ENCODE results near the gene DCPS.
"Not testable (repeated sequence)": the region's sequence is repeated elsewhere in the genome, so short reads cannot be mapped to it uniquely, and the experiment has no call there.

GRCh38 chr11:126381960-126382359 is 78.1 kb downstream of the DCPS start:
- TF ChIP-seq EZH2 (IDR thresholded peaks at IDR 0.05; ENCODE audit: borderline replicate concordance, low read length); CTCF (IDR thresholded peaks at IDR 0.05; ENCODE audit: low read length): not testable (repeated sequence)

Measured in OCI-LY1 (cell line).